NCI-H2227 treated with DMSO at 0.1 percent for 48 hours (cell line): ENCODE data around the gene KIN.
A peak's percentile ranks its signal among the peaks of the same experiment; 100 is the strongest.
"Not testable (repeated sequence)": the region's sequence is repeated elsewhere in the genome, so short reads cannot be mapped to it uniquely, and the experiment has no call there.

Source experiments
- DNase-seq: peaks from one replicate; lab custom pipeline; 2025; lab: John Stamatoyannopoulos, UW

Gene KIN, protein sequence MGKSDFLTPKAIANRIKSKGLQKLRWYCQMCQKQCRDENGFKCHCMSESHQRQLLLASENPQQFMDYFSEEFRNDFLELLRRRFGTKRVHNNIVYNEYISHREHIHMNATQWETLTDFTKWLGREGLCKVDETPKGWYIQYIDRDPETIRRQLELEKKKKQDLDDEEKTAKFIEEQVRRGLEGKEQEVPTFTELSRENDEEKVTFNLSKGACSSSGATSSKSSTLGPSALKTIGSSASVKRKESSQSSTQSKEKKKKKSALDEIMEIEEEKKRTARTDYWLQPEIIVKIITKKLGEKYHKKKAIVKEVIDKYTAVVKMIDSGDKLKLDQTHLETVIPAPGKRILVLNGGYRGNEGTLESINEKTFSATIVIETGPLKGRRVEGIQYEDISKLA

DNA sequence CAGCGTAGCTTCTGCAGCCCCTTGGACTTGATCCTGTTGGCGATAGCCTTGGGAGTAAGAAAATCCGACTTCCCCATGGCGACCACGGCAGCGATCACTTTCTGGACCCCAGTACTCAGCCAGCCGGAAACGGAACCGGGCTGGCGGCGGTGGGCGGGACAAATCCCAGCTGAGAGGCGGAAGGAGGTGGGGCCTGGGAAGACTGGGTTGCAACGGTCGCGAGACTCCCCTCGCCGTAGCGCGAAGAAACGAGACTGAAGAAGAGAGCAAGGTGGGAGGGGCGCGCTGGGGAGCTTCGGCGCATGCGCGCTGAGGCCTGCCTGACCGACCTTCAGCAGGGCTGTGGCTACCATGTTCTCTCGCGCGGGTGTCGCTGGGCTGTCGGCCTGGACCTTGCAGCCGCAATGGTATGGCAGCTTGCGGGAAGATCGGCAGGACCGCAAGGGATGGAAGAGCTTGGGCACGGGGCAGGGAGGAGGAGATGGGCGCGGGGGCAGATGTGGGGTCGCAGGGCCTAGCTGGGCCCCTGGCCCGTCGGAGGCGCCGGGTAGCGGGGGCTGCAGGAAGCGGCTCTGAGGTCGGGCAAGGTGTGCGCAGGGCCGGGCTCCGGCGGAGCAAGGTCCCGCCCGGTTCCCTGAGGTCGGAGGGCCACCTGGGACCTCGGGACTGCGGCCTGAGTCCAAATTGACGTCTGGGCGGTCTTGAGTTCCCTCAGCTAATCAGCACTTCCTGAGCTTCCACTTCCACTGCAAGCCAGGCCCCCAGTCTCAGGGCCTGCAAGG, at the start of gene KIN, which contains the start of gene ATP5F1C:
KIN (minus strand) TSS at position 137 of the 782 bp plus-strand sequence; CDS start at position 77, 60 bp downstream.
ATP5F1C (plus strand) TSS at position 321 of the 782 bp plus-strand sequence; CDS start at position 352, 31 bp downstream.
- peak; percentile 92 for DNase-seq

DNA sequence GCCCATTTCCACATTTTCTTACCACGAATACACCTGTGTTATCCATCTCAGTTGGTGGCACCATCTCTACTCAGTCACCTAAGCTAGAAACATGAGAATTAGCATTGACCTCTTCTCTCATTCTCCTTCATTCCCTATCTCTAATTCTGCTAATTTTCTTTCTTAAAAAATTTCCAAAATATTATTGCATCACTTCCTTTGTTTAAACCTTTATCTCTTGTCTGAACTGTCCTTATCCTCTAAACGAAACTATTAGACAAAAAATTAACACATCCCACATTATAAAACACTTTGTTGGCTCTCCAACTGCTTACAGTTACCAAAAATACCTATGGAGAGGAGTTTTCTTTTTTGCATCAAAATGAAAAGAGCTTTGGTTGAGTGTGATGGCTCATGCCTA, 48.8 kb upstream of the KIN start:
- DNase-seq, result no peak

DNA sequence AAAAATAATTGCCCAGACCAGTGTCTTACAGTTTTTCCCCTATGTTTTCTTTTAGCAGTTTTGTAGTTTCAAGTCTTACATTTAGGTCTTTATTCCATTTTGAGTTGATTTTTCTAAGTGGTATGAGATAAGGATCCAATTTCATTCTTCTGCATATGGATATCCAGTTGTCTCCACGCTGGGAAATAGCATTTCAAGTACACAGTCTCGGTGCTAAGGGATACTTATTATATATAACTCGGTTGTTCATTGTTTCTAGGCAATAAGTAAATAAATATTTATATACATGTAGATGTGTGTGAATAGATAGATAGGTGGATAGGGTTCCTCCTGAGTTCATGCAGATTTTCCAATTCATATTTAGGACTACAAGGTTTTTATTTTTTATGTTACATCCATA, 46.5 kb upstream of the KIN start:
- no peak for DNase-seq

DNA sequence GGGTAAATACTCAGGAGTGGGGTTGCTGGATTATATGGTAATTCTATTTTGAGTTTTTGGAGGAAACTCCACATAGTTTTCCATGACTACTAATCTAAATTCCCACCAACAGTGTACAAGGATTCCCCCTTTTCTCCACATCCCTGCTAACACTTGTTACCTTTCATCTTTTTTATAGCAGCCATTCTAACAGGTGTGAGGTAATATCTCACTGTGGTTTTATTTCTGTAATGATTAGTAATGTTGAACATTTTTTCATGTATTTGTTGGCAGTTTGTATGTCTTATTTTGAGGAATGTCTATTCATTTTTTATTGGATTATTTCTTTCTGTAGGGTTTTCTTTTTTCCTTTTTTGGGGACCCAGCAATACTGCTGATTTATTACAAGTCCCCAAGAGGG, 45.4 kb upstream of the KIN start:
- no peak for DNase-seq

DNA sequence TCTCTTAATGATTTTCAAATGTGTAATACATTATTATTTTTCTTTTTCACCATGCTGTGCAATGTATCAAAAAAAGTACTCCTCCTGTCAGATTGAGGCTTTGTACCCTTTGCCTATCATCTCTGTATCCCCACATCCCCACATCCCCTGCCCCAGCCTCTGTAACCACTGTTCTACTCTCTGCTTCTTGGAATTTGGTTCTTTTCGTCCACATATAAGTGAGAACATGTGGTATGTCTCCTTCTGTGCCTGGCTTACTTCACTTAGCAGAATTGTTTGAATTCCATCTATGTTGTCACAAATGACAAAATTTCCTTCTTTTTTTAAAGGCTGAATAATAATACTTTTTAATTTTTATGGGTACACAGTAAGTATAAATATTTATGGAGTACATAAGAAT, 44.3 kb upstream of the KIN start:
- no peak for DNase-seq

DNA sequence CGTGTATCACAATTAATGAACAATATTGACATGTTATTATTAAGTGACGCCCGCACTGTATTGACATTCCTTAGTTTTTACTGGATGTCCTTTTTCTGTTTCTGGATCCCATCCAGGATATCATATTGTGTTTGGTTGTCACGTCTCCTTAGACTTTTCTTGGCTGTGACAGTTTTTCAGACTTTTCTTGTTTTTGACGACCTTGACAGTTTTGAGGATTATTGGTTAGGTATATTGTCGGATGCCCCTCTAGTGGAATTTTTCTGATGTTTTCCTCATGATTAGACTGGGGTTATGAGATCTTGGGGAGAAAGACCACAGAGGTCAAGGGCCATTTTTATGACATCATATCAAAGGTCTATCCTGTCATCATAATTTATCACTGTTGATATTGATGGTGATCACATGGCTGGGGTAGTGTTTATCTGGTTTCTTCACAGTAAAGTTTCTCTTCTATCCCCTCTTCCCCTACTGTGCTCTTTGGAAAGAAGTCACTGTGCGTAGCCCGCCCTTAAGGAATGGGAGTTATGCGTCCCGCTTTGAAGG, 41.6 kb upstream of the KIN start:
- DNase-seq, result no peak

DNA sequence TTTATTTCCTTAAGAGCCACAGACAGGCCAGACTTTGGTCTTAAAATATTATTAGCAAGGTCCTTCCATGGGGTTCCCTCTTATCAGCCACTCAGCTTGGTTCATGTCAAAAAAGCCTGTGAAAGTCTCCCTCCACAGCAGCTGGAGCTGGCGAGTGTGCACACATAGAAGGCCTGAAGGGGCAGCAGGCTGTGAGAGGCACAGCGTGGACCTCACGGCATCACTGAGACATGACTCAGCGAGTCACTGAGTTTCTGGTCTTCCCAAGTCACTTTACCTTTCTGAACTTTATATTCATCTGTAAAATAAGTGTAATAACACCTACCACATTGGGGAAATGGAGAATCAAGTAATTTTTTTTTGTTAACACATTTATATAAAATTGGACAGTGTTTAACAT, 39.2 kb upstream of the KIN start:
- no peak for DNase-seq

DNA sequence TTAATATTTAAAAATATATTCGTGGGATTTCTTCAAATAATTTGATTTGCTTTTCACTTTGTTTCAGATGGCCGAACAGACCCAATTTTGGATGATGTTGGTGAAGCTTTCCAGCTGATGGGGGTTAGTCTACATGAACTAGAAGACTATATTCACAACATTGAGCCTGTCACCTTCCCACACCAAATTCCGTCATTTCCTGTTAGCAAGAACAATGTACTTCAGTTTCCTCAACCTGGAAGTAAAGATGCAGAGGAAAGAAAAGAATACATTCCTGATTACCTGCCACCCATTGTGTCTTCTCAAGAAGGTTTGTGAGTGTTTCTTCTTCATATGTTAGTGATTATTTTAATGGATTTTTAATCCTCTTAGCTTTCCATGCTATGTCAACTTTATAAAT, 36.5 kb upstream of the KIN start:
- no peak for DNase-seq

DNA sequence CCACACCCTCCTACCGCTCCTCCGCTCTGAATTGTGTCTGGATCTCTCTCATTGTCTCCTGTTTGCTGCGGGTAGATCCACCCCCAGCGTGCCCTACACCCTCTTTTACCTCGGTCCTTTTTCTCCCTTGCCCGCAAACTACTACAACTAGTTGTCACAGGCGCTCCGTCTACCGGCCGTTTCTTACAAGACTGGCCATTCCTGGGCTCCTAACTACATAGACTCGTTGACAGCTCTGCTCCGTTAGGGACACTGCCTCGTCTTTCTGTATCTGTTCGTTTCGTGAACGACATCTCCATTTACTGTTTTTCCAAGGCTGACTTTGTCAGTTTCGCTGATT, 31.3 kb upstream of the KIN start:
- no peak for DNase-seq

DNA sequence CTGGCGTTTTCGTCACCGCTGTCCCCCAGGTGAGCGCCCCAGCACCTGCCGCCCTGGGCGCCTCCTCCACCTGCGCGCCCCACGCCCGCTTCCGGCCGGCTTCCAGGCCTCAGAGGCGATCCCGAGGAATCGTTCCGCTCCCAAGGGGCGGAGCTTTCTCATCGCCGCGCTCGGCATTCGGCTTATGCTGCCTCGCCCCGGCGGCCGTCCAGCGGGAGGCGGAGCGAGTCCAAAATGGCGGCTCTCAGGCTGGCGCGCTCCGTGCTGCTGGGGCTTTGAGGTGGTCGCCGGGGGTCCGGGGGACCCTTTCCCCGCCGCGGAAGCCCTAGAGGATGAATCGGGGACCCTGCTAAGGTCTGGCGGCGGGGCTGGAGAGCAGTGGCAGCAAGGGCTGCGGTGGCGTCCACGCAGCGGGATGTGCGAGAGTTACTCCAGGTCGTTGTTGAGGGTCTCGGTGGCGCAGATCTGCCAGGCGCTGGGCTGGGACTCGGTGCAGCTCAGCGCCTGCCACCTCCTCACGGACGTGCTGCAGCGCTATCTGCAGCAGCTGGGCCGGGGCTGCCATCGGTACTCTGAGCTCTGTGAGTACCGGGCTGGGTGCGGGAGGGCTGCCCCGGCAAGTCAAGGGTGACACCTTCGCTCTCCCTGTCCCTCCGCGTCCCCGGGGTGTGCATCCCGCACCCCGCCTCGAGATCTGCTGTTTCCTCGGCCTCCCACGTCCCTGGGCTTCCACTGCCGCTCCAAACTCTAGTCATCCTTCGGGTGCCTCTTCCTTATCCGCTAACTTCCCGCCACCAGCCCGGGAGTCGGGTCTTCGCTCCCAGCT, 30.7 kb upstream of the KIN start, which contains the start of gene TAF3:
TAF3 (plus strand) TSS at position 211 of the 826 bp plus-strand sequence; CDS start at position 416, 205 bp downstream.
- DNase-seq, result peak; percentile 70

DNA sequence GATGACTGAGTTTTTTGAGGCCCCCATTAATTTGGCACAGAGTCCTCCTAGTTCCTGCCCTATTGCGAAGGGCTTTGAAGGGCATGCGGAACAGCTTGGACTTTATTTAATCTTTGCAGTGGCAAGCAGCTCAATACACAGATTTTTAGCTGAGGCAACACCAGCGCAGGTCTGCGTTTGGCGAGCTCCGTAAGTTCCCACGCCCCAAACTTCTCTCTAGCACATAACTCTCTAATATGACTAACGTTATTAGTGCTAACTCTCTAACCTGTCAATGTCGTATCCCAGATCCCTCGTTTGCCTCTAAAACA, 30.1 kb upstream of the KIN start:
- no peak for DNase-seq

DNA sequence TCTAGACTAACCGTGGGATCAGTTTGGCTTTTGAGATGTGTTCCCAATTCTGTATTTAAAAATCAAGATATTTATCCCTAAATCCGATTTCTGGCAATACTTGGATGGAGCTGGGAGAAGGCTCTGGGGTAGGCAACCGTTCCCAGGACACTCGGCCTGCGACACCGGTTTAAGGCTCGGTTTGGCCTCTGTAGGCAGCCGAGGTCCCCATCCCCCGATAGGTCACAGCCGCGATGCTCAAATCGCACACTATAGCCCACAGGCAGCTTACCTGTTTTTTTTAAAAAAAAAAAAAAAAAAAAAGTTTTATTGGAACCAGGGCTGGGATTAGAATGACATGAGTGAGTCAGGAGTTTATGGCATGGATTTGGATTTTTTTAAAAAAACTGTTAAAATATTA, 29.8 kb upstream of the KIN start:
- DNase-seq, result no peak

DNA sequence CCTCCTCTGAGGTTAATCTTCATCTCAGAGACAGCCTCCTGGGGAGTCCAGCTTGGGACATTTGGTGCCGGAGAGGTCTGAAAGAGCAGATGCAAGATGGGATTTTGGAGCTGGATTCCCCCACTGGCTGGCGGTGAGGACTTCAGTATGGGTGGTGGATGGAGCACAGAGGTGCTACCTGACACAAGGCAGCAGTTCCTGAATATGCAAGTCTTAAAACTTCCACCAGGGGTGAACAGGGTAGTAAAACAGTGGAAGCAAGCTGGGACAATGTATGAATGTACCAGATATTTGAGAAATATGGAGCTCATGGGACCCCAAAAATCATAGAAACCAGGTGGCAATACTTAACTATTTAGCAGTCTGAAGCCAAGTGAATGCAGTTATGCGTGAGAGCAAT, 25.7 kb upstream of the KIN start:
- DNase-seq, result no peak

DNA sequence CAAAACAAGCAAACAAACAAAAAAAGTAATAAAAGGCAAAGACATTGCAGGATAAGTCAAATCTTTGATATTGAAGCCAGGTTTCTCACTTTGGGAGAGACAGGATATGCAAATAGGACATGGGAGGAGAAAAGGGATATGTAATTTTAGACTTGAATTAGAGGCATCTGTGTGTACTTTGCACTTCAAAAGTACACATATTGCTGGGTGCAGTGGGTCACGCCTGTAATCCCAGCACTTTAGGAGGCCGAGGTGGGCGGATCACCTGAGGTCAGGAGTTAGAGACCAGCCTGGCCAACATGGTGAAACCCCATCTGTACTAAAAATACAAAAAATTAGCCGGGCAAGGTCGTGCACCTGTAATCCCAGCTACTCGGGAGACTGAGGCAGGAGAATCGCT, 23.9 kb upstream of the KIN start:
- not testable (repeated sequence) for DNase-seq

DNA sequence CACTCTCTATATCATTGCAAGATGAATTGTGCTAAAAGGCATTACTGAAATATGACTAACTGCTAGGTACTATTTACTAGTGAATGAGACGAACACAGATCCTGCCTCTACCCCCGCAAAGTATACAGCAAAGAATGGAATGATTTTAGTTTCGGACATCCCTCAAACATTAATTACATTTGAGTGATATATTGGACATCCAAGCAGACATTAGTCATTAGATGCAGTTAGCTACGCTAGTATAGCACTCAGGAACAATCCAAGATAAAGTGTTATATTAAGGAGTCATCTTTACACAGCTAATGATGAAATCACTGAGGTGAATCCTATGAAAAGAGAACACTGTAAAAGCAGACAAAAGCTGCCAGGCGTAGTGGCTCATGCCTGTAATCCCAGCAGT, 23.2 kb upstream of the KIN start:
- no peak for DNase-seq

DNA sequence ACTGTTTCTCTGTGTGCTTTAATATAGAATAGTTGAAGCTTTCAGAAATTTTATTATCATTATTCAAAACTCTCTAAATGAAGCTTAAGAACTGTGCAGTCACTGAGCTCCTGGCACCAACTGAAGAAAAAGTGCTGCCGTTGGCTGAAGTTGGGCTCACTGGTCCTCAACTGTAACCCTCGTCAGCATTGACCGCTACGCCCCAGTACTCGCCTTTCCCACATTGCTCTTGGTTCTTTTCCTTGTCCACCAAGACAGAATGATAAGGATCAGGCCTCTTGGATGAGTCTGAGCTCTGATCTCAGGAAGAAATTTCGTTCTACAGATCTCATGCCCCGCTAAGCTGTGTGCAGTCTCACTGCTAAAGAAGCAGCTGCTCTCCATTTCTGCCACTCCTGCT, 22.6 kb upstream of the KIN start:
- no peak for DNase-seq

DNA sequence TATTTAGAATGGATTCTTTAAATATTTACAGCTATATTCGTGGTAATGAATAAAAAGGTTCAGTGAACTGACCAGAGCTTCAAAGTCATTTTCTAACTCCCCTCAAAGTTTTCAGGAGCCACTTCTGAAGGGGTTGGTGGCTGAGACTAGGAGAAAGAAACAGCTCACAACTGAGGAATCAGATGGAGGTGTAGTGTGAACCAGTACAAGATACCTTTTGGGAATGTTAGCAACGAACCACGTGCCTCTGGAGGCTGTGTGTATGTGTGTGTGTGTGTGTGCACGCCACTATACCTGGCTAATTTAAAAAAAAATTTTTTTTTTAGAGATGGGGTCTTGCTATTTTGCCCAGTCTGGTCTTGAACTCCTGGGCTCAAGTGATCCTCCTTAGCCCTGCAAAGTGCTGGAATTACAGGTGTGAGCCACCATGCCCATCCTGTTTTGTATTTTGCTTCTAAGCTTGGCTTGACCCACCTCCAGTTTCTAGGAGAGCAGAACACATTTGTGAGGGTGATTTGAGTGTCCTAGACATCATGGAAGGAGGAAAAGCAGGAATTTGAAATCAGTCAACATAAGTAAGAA, 21.0 kb upstream of the KIN start:
- DNase-seq, result no peak

DNA sequence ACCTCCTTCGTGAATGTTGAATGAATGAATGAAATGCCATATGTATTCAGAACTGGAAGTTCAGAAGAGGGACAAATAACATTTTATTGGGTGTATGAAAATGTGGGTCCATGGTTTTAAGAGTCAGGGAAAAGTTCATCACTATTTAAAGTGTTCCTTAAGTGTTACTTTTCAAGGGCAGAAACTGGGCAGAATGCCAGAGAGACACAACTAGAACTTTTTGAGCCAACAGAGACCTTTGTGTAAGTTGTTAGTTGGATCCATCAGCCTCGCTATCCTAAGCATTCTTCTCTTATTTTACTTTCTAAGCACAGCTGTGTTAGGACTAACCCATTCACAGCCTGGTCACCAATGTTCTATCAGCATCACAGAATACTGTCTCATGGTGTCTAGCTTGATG, 16.9 kb upstream of the KIN start:
- DNase-seq, result no peak

DNA sequence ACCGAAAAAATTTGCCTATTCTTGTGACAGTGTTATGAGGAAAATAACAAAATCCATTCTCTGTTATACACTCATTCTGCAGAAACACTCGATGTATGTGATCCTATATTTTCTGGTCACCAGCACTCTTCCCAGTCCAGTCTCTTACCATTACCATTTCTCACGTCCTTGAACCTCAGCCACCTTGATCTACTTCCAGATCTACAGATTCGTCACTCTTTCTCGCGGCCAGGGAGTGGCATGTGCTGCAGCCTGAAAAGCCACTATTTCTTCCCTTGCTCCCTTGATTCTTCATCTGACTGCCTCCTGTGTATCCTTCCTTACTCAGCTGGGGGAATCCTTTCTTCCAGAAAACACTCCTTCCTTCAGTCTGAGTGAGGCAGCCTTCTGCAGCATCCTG, 16.4 kb upstream of the KIN start:
- no peak for DNase-seq

DNA sequence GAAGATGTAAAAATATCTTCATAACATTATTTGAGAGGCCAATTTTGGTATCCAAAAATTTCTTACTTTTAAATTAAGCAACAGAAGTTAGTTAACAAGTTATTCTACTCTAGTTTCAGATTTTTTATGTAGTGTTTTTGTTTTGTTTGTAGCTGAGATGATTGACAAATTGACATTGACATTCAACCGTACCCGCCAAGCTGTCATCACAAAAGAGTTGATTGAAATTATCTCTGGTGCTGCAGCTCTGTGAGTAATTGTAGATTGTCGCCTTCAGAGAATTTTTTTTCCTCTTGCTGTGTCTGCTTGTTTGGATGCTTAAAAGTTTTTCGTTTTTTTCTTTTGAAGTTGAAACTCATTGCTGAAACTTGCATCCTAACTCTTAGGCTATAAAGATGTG, 14.8 kb upstream of the KIN start:
- no peak for DNase-seq

DNA sequence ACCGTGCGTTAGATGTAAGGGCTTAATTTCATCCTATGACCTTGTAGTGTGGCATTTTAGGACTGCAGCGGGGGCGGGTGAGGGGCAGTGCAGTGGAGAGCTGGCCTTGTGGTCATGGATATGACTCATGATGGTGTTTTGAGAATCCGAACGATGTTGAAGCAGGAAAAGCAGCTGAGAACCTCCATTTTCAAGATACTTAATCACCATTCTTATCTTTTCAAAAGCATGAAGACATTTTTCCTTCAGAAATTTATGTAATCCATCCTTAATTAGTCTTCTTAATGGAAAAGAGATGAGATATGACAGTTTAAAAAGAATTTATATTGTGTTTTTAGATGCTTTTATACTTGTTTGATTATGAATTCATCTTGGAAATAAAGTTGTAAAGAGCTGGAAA, 9.8 kb upstream of the KIN start:
- DNase-seq, result no peak

DNA sequence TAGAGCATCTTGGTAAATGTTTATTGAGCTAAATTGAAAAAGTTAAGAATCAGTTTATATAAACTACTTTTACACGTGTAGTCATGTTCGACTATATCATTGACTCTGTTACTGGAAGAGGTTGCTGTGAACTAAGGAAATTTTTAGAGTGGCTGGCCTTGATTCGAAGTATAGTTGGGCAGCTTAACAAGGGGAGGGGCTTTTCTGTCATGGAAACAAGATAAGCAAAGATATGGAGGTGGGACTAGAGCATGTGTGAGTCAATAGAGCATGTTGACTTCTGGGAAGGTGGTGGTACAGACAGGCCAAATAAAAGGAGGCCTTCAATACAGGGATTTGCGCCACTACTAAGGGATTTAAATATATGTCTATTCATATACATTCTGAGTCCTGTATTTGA, 7.8 kb upstream of the KIN start:
- no peak for DNase-seq
